ENCODE results near the gene RAB10.
"Not testable (repeated sequence)": the region's sequence is repeated elsewhere in the genome, so short reads cannot be mapped to it uniquely, and the experiment has no call there.

The RAB10 gene

DNA sequence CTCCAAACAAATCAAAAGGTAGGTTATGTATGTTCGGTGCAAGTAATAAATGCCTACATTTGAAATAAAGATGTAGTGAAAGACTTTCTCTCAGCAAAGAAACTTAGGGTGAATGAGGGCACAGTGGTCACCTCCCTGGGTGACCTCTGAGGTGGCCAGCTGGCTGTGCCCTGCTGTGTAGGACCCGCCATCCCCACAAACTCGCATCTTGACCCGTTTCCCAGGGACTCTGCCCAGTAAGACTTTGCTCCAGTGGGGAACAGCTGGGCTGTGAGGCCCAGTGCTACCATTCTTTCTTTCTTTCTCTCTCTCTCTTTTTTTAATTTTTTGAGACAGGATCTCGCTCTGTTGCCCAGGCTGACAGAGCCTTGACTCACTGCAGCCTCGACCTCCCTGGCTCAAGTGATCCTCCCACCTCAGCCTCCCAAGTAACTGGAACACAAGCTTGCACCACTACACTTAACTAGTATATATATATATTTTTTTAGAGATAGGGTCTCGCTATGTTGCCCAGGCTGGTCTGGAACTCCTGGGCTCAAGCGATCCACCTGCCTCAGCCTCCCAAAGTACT, 130.8 kb downstream of the RAB10 start:
- DNase-seq, result no peak

- DNase-seq, result no peak
Measured at GRCh38 chr2:26165403-26165802, 131.5 kb downstream of the RAB10 start.

- DNase-seq, result not testable (repeated sequence)
Measured at GRCh38 chr2:26166541-26166940, 132.7 kb downstream of the RAB10 start.

GRCh38 chr2:26168785-26169184, 134.9 kb downstream of the RAB10 start:
- DNase-seq, result no peak

DNA sequence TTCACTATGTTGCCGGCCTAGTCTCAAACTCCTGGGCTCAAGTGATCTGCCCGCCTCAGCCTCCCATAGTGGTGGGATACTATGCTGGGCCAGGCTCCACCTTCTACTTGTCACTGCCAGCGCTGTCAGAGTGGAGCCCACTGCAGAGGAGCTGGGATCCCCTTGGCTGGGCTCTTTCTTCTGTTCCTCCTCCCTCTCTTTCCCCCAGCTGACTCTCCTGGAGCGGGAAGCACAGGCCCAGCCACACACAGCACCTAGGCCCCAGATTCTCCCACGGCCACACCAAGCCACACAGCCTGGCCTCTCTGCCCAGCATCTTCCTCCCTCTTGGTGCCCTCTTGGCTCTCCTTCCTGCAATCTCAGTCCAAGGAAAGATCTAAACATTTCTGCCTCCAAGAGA, 135.3 kb downstream of the RAB10 start:
- no peak for DNase-seq

GRCh38 chr2:26169681-26170414, 136.0 kb downstream of the RAB10 start:
- no peak for DNase-seq

DNA sequence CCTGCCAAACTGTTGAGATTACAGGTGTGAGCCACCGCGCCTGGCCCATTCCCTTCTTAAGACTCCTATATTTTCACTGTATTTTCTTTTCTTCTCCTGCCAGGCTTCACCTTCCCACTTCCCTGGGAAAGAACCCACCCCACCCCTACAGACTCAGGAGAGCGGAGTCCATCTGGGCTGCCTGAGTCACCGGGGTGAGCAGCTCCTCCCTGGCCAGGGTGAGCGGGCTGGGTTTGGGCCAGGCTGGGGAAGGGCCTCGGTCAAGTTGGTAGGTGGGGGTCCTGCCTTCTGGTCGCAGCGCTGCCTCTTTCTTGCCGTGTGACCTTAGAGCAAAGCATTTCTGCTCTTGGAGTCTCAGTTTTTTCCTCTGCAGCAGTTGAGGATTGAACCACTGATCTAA, 136.9 kb downstream of the RAB10 start:
- DNase-seq, result no peak

DNA sequence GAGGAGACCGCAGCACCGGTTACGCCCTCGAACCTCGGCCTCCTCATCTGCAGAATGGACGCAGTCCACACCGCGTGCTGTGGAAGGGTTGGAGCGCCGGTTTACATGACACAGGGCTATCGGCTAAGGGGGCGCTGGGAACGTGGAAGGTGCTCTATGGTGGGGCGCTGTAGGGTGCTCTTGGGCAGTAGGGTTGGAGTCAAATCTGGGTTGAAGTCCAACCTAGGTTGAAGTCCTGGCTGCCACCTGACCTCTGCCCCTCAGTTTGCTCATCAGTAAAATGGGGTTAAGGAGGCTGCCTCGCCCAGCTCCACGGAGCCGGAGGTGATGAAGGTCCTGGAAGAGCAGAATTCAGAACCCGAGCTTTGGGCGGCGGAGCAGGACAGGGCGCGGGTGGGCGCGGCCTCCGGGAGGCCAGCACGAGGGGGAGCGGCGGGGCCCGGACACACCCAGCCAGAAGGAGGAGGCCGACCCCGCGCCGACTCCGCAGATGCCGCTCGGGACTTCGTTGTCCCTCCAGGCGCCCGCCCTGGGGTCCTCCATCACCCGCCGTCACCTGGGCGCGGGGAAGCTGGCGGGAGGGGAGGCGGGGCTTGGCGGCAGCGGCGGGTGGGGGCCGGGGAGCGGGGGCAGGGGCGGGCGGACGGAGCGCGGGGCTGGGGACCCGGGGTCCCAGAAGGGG, 138.4 kb downstream of the RAB10 start:
- no peak for DNase-seq

DNA sequence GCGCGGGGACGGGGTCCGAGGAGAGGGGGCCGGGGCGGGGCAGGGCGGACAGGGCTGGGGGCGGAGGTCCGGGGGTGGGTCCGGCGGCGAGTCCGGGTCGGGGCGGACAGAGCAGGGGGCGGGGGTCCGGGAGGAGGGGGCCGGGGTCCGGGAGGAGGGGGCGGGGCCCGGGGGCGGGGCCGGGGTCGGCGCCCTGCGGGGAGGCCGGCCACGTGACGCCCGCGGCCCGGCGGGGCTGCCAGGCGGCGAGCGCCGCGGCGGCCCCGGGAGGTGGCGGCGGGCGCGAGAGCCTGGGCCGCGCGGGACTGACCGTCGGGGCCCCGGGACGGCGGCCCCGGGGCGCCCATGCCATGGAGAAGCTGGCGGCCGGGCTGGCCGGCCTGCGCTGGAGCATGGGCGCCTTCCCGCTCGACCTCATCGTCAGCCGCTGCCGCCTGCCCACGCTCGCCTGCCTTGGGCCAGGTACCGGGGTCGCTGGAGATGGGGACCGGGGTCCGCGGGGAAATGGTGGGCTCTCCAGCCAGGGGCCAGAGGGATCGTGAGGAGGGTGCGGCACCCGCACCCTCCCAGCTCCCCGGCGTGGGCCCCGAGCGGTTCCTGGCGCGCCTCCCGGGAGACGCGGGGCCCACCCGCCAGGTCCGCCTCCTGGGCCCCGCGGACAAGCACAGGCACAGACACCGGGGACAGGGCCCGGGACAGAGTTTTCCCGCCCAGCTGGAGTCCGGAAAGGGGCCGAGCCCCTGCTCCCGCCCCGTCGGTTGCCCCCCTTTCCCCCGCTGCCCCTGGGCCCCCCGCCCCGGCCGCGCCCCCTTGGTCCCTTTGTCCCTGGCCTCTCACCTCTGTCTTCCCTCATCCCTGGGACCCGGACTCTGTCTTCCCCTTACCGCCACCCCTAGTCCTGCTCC, 139.2 kb downstream of the RAB10 start, which contains the start of gene GAREM2:
GAREM2 (plus strand) TSS at position 218 of the 905 bp plus-strand sequence; CDS start at position 351, 133 bp downstream.
- DNase-seq, result no peak

DNA sequence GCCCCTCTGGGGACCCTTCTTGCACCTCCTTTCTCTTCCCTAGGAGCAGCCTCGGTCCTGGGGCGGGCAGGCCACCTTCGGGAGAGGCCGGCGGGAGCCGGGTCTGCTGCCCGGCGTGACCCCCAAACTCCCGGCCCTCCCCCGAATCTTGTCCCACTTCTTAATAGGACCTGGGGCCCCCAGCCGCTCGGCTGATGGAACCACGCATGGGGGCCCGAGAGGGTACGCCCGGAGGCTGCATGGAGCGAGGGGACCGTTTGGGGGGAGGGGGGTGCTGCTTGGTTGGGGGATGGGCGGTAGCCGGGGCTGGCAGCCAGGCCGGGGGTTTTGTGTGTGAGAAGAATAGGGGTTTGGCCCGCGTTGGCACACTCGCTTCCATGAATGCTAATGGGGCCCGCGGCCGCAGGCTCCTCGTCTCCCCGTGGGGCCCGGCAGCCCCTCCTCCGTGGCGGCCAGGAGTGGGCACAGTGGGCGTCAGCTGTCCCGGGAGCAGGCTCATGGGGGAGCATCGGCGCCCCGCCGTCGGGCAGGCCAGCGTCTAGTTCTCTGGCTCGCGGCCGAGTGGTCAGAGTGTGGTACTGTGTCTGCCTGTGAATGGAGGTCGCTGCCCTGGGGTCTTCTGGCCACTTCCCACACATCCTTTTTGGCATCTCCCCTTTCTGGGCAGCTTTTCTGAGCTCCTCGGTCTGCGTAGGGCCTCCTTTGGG, 140.0 kb downstream of the RAB10 start:
- DNase-seq, result no peak

DNA sequence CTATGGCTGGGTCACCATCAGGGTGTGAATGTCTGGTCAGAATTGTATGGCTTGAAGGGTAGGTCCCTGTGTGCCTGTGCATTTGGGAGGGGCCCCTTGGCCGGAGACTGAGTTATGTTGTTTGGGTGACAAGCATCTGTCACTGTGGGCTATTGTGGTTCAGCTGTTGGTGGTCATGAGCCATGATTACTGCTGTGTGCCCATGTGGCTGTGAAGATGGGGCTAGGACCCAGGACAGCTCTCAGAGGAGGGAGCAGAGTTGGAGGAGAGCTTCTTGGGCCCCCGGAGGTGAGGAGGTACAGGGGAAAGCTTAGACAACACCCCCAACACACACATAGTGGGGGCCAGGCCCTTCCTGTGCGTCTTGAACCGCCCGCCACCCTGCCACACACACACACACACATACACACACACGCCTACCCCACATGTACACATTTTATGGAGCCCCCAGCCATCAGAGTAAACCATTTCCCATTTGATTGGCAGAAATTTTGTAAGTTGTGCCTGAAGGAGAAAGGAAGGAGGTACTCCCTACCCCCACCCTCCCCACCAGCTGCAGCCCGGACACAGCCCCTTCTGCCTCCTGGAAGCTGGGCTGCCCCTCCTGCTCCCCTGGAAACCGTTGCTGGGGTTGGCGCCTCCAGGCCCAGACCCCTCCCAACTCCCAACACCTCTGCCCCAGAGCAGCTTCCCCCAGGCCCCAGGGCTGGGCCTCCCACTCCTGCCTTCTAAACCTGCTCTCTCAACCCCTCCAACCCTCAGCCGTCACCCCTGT, 141.0 kb downstream of the RAB10 start:
- peak; percentile 41 for DNase-seq

- no peak for DNase-seq
Measured at GRCh38 chr2:26175466-26176278, 141.8 kb downstream of the RAB10 start.

DNA sequence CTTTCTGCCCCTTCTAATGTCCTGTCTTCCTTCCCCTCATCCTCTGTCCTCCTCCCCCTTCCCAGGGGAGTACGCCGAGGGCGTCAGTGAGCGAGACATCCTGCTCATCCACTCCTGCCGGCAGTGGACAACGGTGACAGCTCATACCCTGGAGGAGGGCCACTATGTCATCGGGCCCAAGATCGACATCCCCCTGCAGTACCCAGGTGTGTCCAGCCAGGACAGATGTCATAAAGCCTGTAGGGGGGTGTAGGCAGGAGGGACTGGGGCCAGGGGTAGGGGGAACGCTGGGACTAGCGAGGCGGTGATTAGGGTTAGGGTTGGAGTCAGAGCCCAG, 142.4 kb downstream of the RAB10 start:
- no peak for DNase-seq

DNA sequence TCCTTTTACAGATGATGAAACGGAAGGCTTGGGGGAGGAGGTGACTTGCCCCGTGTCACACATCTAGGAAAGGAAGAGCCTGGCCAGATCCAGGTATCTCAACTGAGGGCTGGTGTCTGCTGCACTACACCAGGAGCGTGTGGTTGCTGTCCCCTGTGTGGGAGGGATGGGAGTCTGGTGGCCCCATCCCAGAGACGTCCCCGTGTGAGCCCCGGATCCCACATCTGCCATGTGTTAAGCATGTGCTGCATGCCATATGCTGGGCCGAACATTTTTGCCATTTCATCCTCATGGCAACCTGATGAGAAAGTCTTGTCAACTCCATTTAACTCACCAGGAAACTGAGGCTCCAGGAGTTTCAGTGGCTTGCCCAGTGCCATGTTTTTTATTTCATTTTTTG, 143.2 kb downstream of the RAB10 start:
- no peak for DNase-seq

DNA sequence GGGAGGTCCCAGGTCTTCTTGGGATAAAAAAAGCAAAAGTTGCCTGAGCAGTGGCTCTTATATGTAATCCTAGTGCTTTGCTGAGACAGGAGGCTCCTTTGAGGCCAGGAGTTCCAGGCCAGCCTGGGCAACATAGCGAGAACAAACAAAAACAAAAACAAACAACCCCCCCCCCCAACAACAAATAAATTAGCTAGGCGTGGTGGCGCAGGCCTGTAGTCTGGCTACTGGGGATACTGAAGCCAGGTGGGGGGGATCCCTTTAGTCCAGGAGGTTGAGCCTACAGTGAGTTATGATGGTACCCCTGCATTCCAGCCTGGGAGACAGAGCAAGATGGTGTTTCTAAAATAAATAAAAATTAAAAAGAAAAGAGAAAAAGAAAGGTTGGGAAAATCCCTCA, 144.4 kb downstream of the RAB10 start:
- DNase-seq, result no peak

DNA sequence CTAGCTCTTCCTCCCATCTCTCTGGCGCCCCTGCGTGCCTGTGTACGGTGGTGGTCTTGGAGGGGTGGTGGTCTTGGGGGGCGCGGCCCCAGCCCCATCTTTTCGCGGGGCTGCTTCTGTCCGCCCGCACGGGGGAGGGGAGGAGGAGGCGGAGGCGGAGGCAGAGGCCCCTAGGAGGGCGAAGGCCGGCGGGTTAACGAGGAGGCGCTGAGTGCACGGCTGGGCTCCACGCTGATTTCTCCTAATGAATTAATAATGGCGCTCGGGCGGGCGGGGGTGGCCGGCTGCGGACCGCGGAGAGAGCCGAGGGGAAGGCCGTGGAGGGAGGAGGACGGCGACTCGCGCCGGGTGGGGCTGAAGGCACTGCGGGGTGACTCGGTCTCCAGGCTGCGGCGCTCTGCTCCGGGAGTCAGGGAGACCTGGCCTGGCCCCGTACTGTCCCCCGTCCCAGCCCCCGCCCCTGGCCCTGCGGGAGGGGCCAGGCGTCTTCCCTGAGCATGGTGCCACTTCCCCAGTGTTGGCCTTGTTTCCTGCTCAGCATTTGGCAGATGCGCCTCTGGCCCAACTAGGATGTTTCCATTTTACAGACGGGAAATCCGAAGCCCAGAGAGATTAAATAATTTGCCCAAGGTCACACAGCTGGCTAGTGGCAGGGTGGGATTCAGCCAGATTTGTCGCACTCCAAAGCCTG, 145.0 kb downstream of the RAB10 start:
- DNase-seq, result peak; percentile 60

DNA sequence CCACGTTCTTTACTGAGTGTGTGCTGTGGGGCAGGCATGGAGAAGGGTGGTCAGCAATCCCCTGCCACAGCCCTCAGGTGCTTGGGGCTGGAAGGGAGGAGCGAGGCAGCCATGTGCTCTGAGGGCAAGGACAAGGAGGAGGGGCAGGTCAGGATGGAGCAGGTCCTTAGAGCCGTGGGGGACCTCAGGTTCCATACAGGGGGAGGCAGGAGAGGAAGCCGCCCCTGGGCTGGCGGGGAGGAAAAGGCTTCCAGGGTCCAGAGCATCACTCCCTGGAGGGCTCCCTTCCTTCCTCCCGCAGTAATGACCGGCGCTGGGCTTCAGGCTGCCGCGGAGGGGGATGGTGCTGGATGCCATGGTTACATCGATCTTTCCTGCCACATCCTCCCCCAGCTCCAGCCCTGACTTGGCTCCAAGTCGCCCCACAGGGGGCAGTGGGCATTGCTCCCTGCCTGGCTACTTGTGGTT, 145.6 kb downstream of the RAB10 start:
- DNase-seq, result no peak

- DNase-seq, result no peak
Measured at GRCh38 chr2:26182441-26182840, 148.6 kb downstream of the RAB10 start.

GRCh38 chr2:26182887-26183630, 149.2 kb downstream of the RAB10 start:
- no peak for DNase-seq
